GM21528 (cell line): Measurements from ENCODE around the gene IL4I1.

Source experiments
- ATAC-seq: cut with Tn5 transposase; IDR thresholded peaks from one replicate; pipeline ENCODE4 v1.9.1; 2021; ENCODE audit warnings: mild to moderate bottlenecking, moderate library complexity; ENCODE audit not compliant: unreplicated experiment, low FRiP score

Gene IL4I1

GRCh38 chr19:49866933-49867782 lies 29.5 kb downstream of the IL4I1 start, which contains the start of gene PNKP:
Gene PNKP (minus strand): TSS chr19:49867576. CDS start chr19:49867204, 372 bp downstream.
- peak; percentile 39 for ATAC-seq

GRCh38 chr19:49864890-49865289 lies 31.8 kb downstream of the IL4I1 start:
- no peak for ATAC-seq

GRCh38 chr19:49863935-49864320 lies 32.8 kb downstream of the IL4I1 start:
- ATAC-seq = no peak

- no peak for ATAC-seq
Observed at GRCh38 chr19:49863254-49863934, 33.3 kb downstream of the IL4I1 start.

GRCh38 chr19:49862391-49863253 lies 34.1 kb downstream of the IL4I1 start:
- no peak for ATAC-seq

GRCh38 chr19:49861541-49862378 lies 34.9 kb downstream of the IL4I1 start:
- no peak for ATAC-seq

- no peak for ATAC-seq
Observed at GRCh38 chr19:49861107-49861506, 35.6 kb downstream of the IL4I1 start.

GRCh38 chr19:49860336-49861102 lies 36.2 kb downstream of the IL4I1 start:
- ATAC-seq = no peak

- ATAC-seq = no peak
Observed at GRCh38 chr19:49859682-49860335, 36.9 kb downstream of the IL4I1 start.

- ATAC-seq = no peak
Observed at GRCh38 chr19:49858088-49858985, 38.4 kb downstream of the IL4I1 start.

- no peak for ATAC-seq
Observed at GRCh38 chr19:49857838-49858087, 38.9 kb downstream of the IL4I1 start.

- no peak for ATAC-seq
Observed at GRCh38 chr19:49857061-49857837, 39.4 kb downstream of the IL4I1 start.

- ATAC-seq = no peak
Observed at GRCh38 chr19:49856574-49857021, 40.1 kb downstream of the IL4I1 start.

- ATAC-seq = no peak
Observed at GRCh38 chr19:49855676-49856573, 40.8 kb downstream of the IL4I1 start.

GRCh38 chr19:49855277-49855675 lies 41.4 kb downstream of the IL4I1 start:
- no peak for ATAC-seq
